Erythroblast (primary cell): ENCODE results near the gene MPHOSPH9.

Source experiments
- GATA1 ChIP-seq: IDR thresholded peaks from 2 replicates; pipeline ENCODE4 v1.6.1; 2011; ENCODE audit warnings: low read depth, mild to moderate bottlenecking, control low read depth, low read length, moderate library complexity
- POLR2A ChIP-seq: IDR thresholded peaks from 2 replicates; pipeline ENCODE4 v1.6.1; 2011; ENCODE audit warnings: mild to moderate bottlenecking, low read length

DNA sequence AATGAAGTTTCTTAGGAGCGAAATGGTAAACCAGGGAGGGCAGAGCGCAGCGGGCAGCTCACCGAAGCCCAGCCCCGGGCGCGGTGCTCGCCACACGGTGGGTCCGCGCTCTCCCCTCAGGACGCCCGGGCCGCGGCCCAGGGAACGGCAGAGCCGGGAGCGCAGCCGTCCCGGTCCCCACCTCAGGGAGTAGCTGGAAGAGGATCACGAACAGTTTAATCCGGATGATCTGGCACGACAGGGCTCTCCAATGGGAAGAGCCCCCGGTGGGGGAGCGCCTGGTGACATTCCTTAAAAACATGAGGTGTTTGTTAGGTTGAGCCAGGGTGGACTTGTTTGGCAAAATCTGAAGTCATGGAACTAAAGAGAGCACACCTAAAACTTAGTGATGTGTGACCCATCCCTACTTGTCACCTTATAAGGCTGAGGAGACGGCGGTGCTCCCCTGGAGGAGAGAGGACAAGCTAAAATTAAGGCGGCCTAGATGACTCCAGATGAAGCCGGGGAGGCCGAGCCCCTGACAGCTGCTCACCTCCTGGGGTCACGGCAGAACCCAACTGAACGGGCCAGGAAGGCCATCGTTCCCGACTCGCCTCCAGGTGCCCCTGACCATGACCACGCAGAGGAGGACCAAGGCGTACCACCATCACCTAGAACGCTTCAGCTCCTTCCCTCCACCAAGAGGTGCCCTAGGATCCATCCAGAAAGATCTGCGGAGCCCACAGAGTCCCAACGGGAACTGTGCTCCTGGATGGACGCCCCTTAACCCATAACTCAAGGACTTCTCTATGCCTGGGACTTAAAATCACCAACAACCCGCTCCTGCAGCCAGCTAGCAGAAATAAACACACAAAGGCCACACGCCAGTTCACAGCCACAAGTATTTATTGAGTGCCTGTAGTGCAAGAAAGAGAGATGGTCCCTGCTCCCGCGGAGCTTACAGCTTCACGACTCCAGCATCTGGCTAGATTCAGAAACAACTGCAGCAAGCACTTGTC lies 81.2 kb downstream of the MPHOSPH9 start:
- no peak for TF ChIP-seq POLR2A
- no peak for TF ChIP-seq GATA1
